ENCODE measurements around the gene RNASET2.

The RNASET2 gene

GRCh38 chr6:166940643-166941068 is 15.7 kb downstream of the RNASET2 start:
- no peak for TF ChIP-seq CTCF (IDR thresholded peaks at IDR 0.05)

GRCh38 chr6:166939894-166940293 is 16.5 kb downstream of the RNASET2 start:
- TF ChIP-seq CTCF (IDR thresholded peaks at IDR 0.05): no peak

GRCh38 chr6:166939345-166939744 is 17.0 kb downstream of the RNASET2 start:
- TF ChIP-seq CTCF (IDR thresholded peaks at IDR 0.05): no peak

- no peak for TF ChIP-seq CTCF (IDR thresholded peaks at IDR 0.05)
Observed at GRCh38 chr6:166938704-166939103, 17.6 kb downstream of the RNASET2 start.

- no peak for TF ChIP-seq CTCF (IDR thresholded peaks at IDR 0.05)
Observed at GRCh38 chr6:166938150-166938549, 18.2 kb downstream of the RNASET2 start.

- TF ChIP-seq CTCF (IDR thresholded peaks at IDR 0.05): no peak
Observed at GRCh38 chr6:166937746-166938145, 18.6 kb downstream of the RNASET2 start.

GRCh38 chr6:166936079-166936787 is 20.1 kb downstream of the RNASET2 start:
- no peak for TF ChIP-seq CTCF (IDR thresholded peaks at IDR 0.05)

GRCh38 chr6:166935353-166935752 is 21.0 kb downstream of the RNASET2 start:
- TF ChIP-seq CTCF (IDR thresholded peaks at IDR 0.05): no peak
